HG03521 (cell line): ENCODE data around the gene NALF2.

Experiments
- ATAC-seq: cut with Tn5 transposase; IDR thresholded peaks from one replicate; pipeline ENCODE4 v1.9.1; 2021; ENCODE audit warnings: mild to moderate bottlenecking, moderate library complexity; ENCODE audit not compliant: unreplicated experiment

Gene NALF2

GRCh38 chrX:69503782-69504625 lies at the start of gene NALF2:
Gene NALF2 (plus strand): TSS chrX:69504326. CDS start chrX:69505283, 957 bp downstream.
- ATAC-seq, result no peak

DNA sequence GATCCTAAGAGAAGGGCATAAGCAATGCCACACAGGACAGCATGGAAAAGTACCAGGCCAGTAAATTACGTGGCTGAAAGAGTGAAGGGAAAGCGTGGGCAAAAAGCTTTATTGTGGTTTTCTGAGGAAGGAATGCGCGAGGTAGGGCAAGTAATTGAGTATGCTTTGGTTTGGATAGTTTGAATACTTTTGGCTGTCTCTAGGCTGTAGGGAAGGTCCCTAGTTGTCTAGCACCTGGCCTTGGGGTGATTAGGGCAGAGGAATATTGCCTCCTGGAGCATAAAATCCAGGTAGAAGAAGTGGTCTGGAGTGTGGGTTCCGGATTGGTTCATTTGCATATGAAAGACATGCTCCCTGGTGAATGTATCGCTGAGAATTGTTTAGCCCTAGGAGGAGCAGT lies 46.4 kb upstream of the NALF2 start:
- ATAC-seq, result no peak

DNA sequence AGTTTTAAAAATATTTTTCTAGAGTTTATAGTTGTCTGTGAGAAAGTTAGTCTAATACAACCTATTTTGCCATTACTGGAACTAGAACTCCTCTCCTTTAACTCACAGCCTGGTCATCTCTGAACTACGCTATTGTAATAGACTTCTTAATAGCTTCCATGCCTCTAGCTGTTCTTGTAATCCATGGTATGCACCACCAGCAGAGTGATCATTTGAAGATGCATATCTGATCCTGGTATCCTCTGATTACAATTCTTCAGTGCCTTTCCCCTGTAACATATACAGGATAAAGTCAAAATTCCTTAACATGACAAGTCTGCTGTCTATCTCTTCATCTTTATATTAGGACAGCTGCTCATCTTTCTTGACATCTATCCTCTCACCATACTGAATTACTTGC lies 37.6 kb upstream of the NALF2 start:
- no peak for ATAC-seq

- no peak for ATAC-seq
Measured at GRCh38 chrX:69469975-69470374, 34.2 kb upstream of the NALF2 start.

- ATAC-seq, result no peak
Measured at GRCh38 chrX:69489625-69490024, 14.5 kb upstream of the NALF2 start.

GRCh38 chrX:69493193-69493592 lies 10.9 kb upstream of the NALF2 start:
- ATAC-seq, result no peak

- ATAC-seq, result no peak
Measured at GRCh38 chrX:69493766-69494165, 10.4 kb upstream of the NALF2 start.

- no peak for ATAC-seq
Measured at GRCh38 chrX:69496183-69496582, 7.9 kb upstream of the NALF2 start.

GRCh38 chrX:69501429-69501828 lies 2.7 kb upstream of the NALF2 start:
- ATAC-seq, result no peak

DNA sequence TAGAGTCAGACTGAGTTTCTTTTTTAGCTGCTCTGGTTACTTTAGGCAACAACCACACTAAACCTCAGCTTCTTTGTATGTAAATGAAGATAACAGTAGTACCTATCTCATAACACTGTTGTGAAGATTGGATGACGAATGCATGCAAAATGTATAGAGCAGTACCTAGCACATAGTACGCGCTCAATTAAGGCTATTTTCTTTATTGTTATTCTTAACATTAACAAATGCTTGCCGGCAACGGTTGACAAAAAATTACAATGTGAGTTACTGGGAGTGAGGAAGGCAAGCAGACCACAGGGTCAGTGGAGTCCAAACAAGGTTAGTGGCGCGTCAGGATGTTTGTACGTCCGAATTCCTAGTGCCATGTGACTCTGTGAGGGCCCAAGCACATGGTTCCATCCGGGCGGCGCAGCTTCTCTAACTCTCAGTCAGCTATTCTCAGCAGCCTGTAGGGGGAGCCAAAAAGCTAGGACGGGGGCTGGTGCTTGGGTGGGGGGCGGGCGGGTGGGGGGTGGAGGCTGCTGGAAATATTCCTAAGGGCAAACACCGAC lies 821 bp upstream of the NALF2 start:
- ATAC-seq, result no peak

DNA sequence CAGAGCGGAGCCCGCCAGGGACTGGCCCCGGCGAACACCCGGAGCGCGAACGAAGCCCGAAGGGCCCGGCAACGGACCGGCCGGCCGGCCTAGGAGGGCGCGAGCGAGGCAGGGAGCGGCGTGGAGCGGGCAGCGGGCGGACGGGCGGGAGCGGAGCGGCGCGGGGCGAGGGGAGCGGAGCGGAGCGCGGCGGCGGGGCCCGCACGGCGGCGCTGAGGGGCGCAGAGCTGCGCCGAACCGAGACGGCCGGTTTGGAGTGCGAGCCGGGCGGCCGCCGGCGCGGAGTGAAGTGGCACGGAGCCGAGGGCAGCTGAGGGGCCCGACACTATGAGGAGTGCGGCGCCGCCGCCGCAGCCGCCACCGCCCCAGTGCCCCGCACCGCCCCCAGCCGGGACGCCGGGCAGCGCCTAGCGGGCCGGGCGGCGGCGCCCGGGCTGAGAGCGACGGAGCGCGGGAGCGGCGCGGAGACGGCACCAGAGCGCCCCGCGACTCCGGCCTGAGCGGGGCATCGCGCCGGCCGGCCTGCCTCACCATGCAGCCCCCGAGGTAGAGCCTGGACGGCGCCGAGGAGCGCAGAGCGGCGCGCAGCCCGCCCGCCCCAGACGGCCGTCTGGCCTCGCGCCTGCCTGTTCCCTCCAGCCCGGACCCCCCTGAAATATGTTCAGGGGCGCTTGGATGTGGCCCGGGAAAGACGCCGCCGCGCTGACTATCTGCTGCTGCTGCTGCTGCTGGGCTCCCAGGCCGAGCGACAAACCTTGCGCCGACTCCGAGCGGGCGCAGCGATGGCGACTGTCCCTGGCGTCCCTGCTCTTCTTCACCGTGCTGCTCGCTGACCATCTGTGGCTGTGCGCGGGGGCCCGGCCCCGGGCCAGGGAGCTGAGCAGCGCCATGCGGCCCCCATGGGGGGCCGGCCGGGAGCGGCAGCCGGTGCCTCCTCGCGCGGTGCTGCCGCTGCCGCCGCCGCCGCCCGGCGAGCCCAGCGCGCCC lies 793 bp downstream of the NALF2 start:
- no peak for ATAC-seq

DNA sequence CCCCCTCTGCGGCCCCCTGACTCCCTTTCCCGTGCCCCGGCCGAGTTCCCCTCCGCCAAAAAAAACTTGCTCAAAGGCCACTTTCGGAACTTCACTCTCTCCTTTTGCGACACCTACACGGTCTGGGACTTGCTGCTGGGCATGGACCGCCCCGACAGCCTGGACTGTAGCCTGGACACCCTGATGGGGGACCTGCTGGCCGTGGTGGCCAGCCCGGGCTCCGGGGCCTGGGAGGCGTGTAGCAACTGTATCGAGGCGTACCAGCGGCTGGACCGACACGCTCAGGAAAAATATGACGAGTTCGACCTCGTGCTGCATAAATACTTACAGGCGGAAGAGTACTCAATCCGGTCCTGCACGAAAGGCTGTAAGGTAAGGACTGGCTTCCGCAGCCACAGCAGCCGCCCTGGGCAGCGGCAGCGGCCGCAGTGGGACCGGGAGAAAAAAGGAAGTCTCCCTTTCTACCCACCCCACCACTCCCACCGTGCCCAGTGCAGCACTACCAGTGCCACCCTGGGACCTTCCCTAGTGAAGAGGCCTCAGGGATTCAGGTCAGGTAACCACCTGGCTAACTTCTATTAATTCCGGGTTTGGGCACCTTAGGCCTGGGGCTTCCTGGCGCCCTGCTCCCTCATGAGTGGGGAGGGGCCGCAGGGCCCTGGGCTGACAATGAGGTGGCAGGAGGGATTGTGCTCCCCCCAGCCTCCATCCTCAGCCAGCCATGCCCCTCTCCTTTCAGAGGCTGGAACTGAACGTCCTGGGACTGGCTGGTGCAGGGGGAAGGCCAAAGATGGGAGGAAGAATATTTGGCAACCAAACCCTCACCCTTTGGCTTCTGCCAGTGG lies 1.9 kb downstream of the NALF2 start:
- no peak for ATAC-seq

GRCh38 chrX:69506617-69507499 lies 2.7 kb downstream of the NALF2 start:
- ATAC-seq, result no peak

DNA sequence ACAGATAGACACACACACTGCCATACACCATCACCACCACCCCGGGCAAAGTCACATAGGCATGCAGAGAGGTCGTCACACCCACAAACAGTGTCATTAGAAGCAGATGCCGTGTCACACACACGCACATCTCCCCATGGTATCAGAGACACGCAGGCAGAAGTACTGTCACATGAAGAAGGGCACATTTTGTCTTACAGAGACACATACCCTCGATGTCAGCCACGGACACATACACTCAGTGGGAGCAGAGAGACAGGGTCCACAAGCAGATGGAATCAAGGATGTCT lies 3.3 kb downstream of the NALF2 start:
- ATAC-seq, result no peak

DNA sequence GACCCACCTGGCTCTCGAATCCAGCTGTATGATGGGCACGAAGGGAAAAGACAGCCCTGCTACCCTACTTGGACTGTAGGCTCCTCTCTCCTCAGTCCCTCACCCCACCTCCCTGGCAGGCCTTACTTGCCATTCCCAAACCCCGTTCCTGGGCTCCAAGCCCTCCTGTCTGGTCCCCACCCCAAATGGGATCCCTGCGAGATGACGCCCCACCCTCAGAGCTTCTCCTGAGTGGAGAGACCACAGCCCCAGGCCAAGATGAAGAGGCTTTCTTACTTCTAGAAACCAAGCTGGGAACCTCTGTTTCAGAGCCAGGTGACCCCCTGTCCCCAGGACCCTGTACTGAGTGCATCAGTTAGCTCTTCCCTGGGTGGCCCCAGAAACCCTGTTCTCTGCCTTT lies 4.5 kb downstream of the NALF2 start:
- ATAC-seq, result no peak

DNA sequence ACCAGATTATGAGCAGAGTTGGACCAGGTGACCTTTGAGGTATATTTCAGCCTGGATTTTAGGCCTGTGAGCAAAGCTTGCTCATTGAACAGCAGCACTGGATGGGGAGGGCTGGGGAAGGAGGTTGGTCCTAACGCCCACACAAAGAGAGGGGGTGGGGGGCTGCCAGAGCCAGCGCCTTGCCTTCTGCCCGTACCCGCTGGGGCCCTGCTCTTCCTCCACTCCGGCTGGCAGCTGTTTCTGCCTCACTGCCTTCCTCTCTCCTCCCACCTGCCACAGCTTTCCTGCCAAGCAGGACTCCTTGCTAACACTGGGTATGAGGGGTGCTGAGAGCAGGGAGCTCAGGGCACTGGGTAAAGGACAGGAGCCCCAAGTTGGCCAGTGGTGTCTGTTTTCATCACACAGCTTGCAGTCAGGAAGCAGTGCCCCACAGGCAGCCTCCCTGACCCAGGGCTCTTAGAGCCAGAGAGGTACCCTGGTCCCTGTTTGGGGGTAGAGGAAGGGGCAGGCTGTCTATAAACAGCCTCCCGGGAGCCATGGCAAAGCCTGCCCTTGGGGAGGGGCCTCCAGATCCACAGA lies 6.1 kb downstream of the NALF2 start:
- no peak for ATAC-seq

- ATAC-seq, result no peak
Measured at GRCh38 chrX:69510914-69511513, 6.9 kb downstream of the NALF2 start.

DNA sequence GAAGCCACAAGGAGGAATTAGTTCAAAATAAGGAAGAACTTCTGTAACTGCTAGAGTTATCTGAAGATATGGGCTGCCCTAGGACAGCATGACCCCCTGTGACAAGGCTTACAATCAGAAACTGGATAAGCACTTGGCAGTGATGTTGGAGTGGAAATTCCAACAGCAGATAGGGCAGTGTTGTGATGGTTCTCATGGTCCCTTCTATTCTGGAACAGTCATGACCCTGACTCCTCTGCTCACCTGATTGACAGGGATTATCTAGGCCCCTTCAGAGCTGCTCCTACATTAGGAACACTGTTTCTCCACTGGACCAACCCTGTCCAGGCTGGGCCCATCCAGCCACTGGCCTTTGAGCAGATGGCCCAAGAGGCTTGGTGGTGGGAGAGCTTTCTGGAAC lies 17.9 kb downstream of the NALF2 start:
- ATAC-seq, result no peak

- no peak for ATAC-seq
Measured at GRCh38 chrX:69523314-69523713, 19.2 kb downstream of the NALF2 start.
